IMR-90 (cell line): ENCODE data around the gene NKAIN4. TPM values are rescaled to one million over a fixed set of nuclear protein-coding genes. Genes with fewer than 3 reads are reported as not detected.

Experiments used
- ATAC-seq: fragments of 200-7000 bp; cut with Tn5 transposase; 2 replicates; pipeline ENCODE4 v1.9.1; 2020; ENCODE audit warnings: low read depth, mild to moderate bottlenecking, moderate library complexity
- BruUV-seq: library from RNA; stranded (reverse); fragments of 400-500 nt; replicated peaks from 2 replicates; lab custom pipeline; 2021; lab: Mats Ljungman, UMichigan
- CTCF ChIA-PET: fragments of 300-600 bp; formaldehyde crosslinking; extraction: SDS; loops from one replicate; lab custom pipeline; 2021; ENCODE audit warnings: antibody characterized with exemption; lab: Yijun Ruan, JAX
- POLR2A ChIA-PET: fragments of 300-600 bp; sonication (Branson Sonifier 250); formaldehyde crosslinking; loops from one replicate; lab custom pipeline; 2022; ENCODE audit warnings: antibody characterized with exemption; ENCODE audit not compliant: unreplicated experiment; lab: Charles Lee
- DNase-seq: peaks from one replicate; pipeline ENCODE4 v3.0.0; 2013
- H2AFZ ChIP-seq: replicated peaks from 2 replicates; pipeline ENCODE3; 2013; ENCODE audit warnings: low read length, mild to moderate bottlenecking; ENCODE audit not compliant: poor library complexity
- H2AK5ac ChIP-seq: 2 replicates; pipeline ENCODE4 v1.6.1; 2013; ENCODE audit warnings: low read depth, low read length, inconsistent platforms
- H2AK9ac ChIP-seq: replicated peaks from 2 replicates; pipeline ENCODE3; 2013; ENCODE audit warnings: mild to moderate bottlenecking, low read depth, low read length, moderate library complexity; ENCODE audit not compliant: poor library complexity
- H2BK120ac ChIP-seq: 2 replicates; pipeline ENCODE4 v1.6.1; 2013; ENCODE audit warnings: low read depth, low read length, inconsistent platforms
- H2BK15ac ChIP-seq: 3 replicates; pipeline ENCODE4 v1.6.1; 2013; ENCODE audit warnings: low read depth, low read length, inconsistent platforms
- H2BK20ac ChIP-seq: 2 replicates; pipeline ENCODE4 v1.6.1; 2013; ENCODE audit warnings: low read depth, mild to moderate bottlenecking, inconsistent platforms, low read length, moderate library complexity
- H2BK5ac ChIP-seq: 2 replicates; pipeline ENCODE4 v1.6.1; 2013; ENCODE audit warnings: mild to moderate bottlenecking, low read depth, low read length, inconsistent platforms; ENCODE audit not compliant: poor library complexity, severe bottlenecking
- H3K14ac ChIP-seq: replicated peaks from 2 replicates; pipeline ENCODE4 v1.6.1; 2013; ENCODE audit warnings: low read depth, low read length, inconsistent platforms
- H3K18ac ChIP-seq: 2 replicates; pipeline ENCODE4 v1.6.1; 2013; ENCODE audit warnings: low read depth, low read length, control low read depth
- H3K23ac ChIP-seq: 2 replicates; pipeline ENCODE4 v1.6.1; 2013; ENCODE audit warnings: low read depth, low read length, inconsistent platforms
- H3K27ac ChIP-seq: 2 replicates; pipeline ENCODE4 v1.5.1; 2013; ENCODE audit warnings: mild to moderate bottlenecking, control low read depth, low read length; ENCODE audit not compliant: insufficient read depth
- H3K27me3 ChIP-seq: 2 replicates; pipeline ENCODE4 v1.6.1; 2013; ENCODE audit warnings: low read length; ENCODE audit not compliant: control insufficient read depth, insufficient read depth
- H3K36me3 ChIP-seq: 2 replicates; pipeline ENCODE4 v1.6.1; 2013; ENCODE audit warnings: low read length, mixed read lengths; ENCODE audit not compliant: control insufficient read depth, insufficient read depth
- H3K4ac ChIP-seq: 2 replicates; pipeline ENCODE4 v1.6.1; 2013; ENCODE audit warnings: low read depth, low read length, inconsistent platforms
- H3K4me1 ChIP-seq: 2 replicates; pipeline ENCODE4 v1.6.1; 2013; ENCODE audit warnings: low read length, mixed read lengths; ENCODE audit not compliant: control insufficient read depth, insufficient read depth
- H3K4me2 ChIP-seq: 2 replicates; pipeline ENCODE4 v1.6.1; 2013; ENCODE audit warnings: low read depth, mild to moderate bottlenecking, control low read depth, low read length, moderate library complexity
- H3K4me3 ChIP-seq: 2 replicates; pipeline ENCODE4 v1.5.1; 2013; ENCODE audit warnings: low read depth, mild to moderate bottlenecking, control low read depth, low read length, moderate library complexity; ENCODE audit not compliant: insufficient read depth
- H3K56ac ChIP-seq: 2 replicates; pipeline ENCODE4 v1.6.1; 2013; ENCODE audit warnings: low read length, inconsistent platforms; ENCODE audit not compliant: insufficient read depth; ENCODE audit errors: extremely low read depth
- H3K79me1 ChIP-seq, 2 experiments: 2 replicates each; pipeline ENCODE4 v1.6.1; 2013; ENCODE audit warnings: low read length in 2 of 2, inconsistent platforms in 1 of 2, low read depth in 1 of 2
- H3K9ac ChIP-seq: 2 replicates; pipeline ENCODE4 v1.6.1; 2013; ENCODE audit warnings: low read depth, low read length, control low read depth
- H3K9me1 ChIP-seq: 2 replicates; pipeline ENCODE4 v1.6.1; 2013; ENCODE audit warnings: low read length, inconsistent platforms; ENCODE audit not compliant: insufficient read depth
- H3K9me3 ChIP-seq: 2 replicates; pipeline ENCODE4 v1.6.1; 2013; ENCODE audit warnings: low read length; ENCODE audit not compliant: control insufficient read depth, insufficient read depth
- H4K20me1 ChIP-seq: 2 replicates; pipeline ENCODE4 v1.6.1; 2013; ENCODE audit warnings: low read length, inconsistent platforms; ENCODE audit not compliant: insufficient read depth
- H4K5ac ChIP-seq: 2 replicates; pipeline ENCODE4 v1.6.1; 2013; ENCODE audit warnings: mild to moderate bottlenecking, low read depth, low read length, control low read depth
- H4K8ac ChIP-seq, 2 experiments: 2 replicates each; pipeline ENCODE4 v1.6.1; 2013; ENCODE audit warnings: low read depth in 2 of 2, low read length in 2 of 2, control low read depth in 1 of 2, inconsistent platforms in 1 of 2
- H4K91ac ChIP-seq: 2 replicates; pipeline ENCODE4 v1.6.1; 2013; ENCODE audit warnings: low read depth, low read length, inconsistent platforms; ENCODE audit not compliant: insufficient read depth
- ELK1 ChIP-seq: fragments of 150-350 bp; IDR thresholded peaks from 2 replicates; pipeline ENCODE4 v1.6.1; 2016; ENCODE audit warnings: low read depth, mild to moderate bottlenecking, low read length, moderate library complexity, borderline replicate concordance
- FOS ChIP-seq: fragments of 150-350 bp; IDR thresholded peaks from 2 replicates; pipeline ENCODE4 v1.6.1; 2016; ENCODE audit warnings: low read depth, low read length
- RAD21 ChIP-seq: IDR thresholded peaks from 2 replicates; pipeline ENCODE4 v1.6.1; 2012; ENCODE audit warnings: low read length, improper control_type of control experiment
- RCOR1 ChIP-seq: IDR thresholded peaks from 2 replicates; pipeline ENCODE4 v1.6.1; 2012; ENCODE audit warnings: mild to moderate bottlenecking, low read length, improper control_type of control experiment; ENCODE audit not compliant: insufficient replicate concordance
- SMC3 ChIP-seq: fragments of 150-350 bp; IDR thresholded peaks from 2 replicates; pipeline ENCODE4 v1.6.1; 2016; ENCODE audit warnings: low read depth, mild to moderate bottlenecking, antibody characterized with exemption, low read length, moderate library complexity
- WGBS, 2 experiments: methylation state at CpG; one replicate each; pipeline versions ENCODE4 v1.1.5 to v1.1.7; 2013; ENCODE audit warnings: missing lambda C conversion rate in 2 of 2; ENCODE audit not compliant: insufficient read length in 1 of 2; ENCODE audit errors: extremely low coverage in 2 of 2; 5-methylcytosine and 5-hydroxymethylcytosine counted together
- dilution Hi-C: fragments of 300-500 bp; cut with HindIII; formaldehyde crosslinking; loops from one replicate; pipeline ENCODE4 v1.14.3; 2018; ENCODE audit warnings: low sequenced_read_pairs; ENCODE audit not compliant: unreplicated experiment
- in situ Hi-C: fragments of 300-500 bp; cut with MboI; formaldehyde crosslinking; loops from 3 replicates; pipeline ENCODE4 v1.14.3; 2019; ENCODE audit warnings: low sequenced_read_pairs, inconsistent platforms, mixed read lengths
- intact Hi-C: fragments of 100-400 bp; cut with micrococcal nuclease; formaldehyde crosslinking; loops from 2 replicates; pipeline ENCODE4 v1.10.0; 2022
- polyA plus RNA-seq, 3 experiments: library from polyadenylated mRNA; depleted of rRNA; stranded (reverse); fragments of >200 nt; gene quantifications; 2 replicates each; pipeline ENCODE4 v1.2.3, GENCODE V29; 2012; ENCODE audit warnings: low replicate concordance in 1 of 3
- total RNA-seq: library from RNA; depleted of rRNA; stranded (reverse); fragments of >200 nt; gene quantifications from 2 replicates; pipeline ENCODE4 v1.2.3, GENCODE V29; 2012

Gene NKAIN4
- total and polyA plus RNA-seq, 2 of the 4 experiments (the other 2 are of a cell fraction): not detected

GRCh38 chr20:63238514-63239125 is 15.6 kb downstream of the NKAIN4 start:
- POLR2A ChIA-PET: no interaction called here
- Histone ChIP-seq H3K4me3 (no peak overlapping the region), H4K91ac (no peak overlapping the region), H3K4me2 (no peak overlapping the region), H3K79me1 (no peaks in the 10 kb centered on the region), H2AFZ (peak overlapping the region; percentile 10), H3K23ac (no peak overlapping the region), H3K9me3 (no peaks in the 10 kb centered on the region), H3K27ac (no peak overlapping the region), H4K5ac (no peak overlapping the region), H3K36me3 (no peaks in the 10 kb centered on the region), H3K27me3 (peaks cover 15% of the 10 kb centered on the region; the same call in 1 of the 2 replicates), H2BK20ac (no peak overlapping the region), H3K14ac (no peak overlapping the region), H2BK15ac (no peak overlapping the region), H4K8ac (no peak overlapping the region), H3K9ac (no peak overlapping the region), H2AK5ac (no peak overlapping the region), H3K56ac (no peak overlapping the region), H3K9me1 (no peaks in the 10 kb centered on the region), H2AK9ac (no peak overlapping the region), H4K20me1 (no peaks in the 10 kb centered on the region), H3K4ac (no peak overlapping the region), H3K18ac (no peak overlapping the region), H2BK120ac (no peak overlapping the region), H2BK5ac (no peak overlapping the region), H3K4me1 (peaks cover 2% of the 10 kb centered on the region; the same call in 1 of the 2 replicates)
- dilution Hi-C loops (no loop called here), intact Hi-C loops (no loop called here), in situ Hi-C loops (no loop called here)
- BruUV-seq: no TSS peak
- ATAC-seq (no peak), DNase-seq (no peak)
- CTCF ChIA-PET: interaction anchor here (0.8 kb wide), 1 partner anchor 15 kb away, joined by 3 read pairs; no protein-coding TSS in a partner anchor
- WGBS, 2 experiments: 70% methylated on average over 2 of the region's 16 CpGs; no CpG with 5 or more reads in 1 of the 2 experiments
- TF ChIP-seq SMC3 (no peak), RCOR1 (no peak), RAD21 (no peak), ELK1 (no peak), FOS (no peak)
